ENCODE results near the gene DNAJA3.

Gene DNAJA3

DNA sequence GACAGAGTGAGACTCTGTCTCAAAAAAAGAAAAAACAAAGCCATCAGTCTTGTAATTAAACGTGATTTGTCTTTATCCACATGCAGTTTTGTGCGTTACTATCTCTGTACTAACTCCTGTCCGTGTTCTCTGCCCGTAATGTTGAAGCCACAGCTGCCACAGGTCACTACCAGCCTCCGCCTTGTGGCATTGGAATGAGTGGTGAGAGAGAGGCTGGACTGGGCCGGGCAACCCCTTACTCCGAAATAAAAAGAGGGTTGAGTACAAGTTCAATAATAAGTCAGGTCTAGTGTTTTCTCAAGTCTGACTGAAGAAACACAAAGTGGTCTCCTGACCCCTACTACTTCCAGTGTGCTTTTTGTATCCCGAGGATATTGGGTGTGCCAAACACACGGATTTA, 5.4 kb downstream of the DNAJA3 start:
- TF ChIP-seq EZH2phosphoT487 (conservative IDR thresholded peaks at IDR 0.05; ENCODE audit: low read length) (no peak), CTCF (IDR thresholded peaks at IDR 0.05; ENCODE audit: insufficient read depth, low read length, poor library complexity, severe bottlenecking) (no peak)
- H3K9me3 ChIP-seq (ENCODE audit: insufficient read depth, low read length), result no peaks in the 10 kb centered on the region
- H3K9ac ChIP-seq (ENCODE audit: low read length), result no peak overlapping the region
- H4K20me1 ChIP-seq (ENCODE audit: low read depth, low read length), result no peaks in the 10 kb centered on the region
- H3K79me2 ChIP-seq (ENCODE audit: insufficient read depth, low read length), result peaks cover 81% of the 10 kb centered on the region
- H3K27me3 ChIP-seq (ENCODE audit: low read length), result no peaks in the 10 kb centered on the region
- H3K9me2 ChIP-seq (replicated peaks; ENCODE audit: insufficient read depth, low read length), result no peaks in the 10 kb centered on the region
- no peak overlapping the region for H3K4me3 ChIP-seq (ENCODE audit: insufficient read depth, low read length, poor library complexity, severe bottlenecking)
- H3F3A ChIP-seq (ENCODE audit: insufficient read depth), result no peaks in the 10 kb centered on the region
- peaks cover 17% of the 10 kb centered on the region for H3K36me3 ChIP-seq (ENCODE audit: low read length)
- H2AFZ ChIP-seq (ENCODE audit: low read depth, low read length, severe bottlenecking), result no peak overlapping the region
- H3K27ac ChIP-seq (ENCODE audit: low read depth, low read length), result no peak overlapping the region
- no peak overlapping the region for H3K4me2 ChIP-seq (ENCODE audit: low read depth, low read length, poor library complexity, severe bottlenecking)

- no peaks in the 10 kb centered on the region for H4K20me1 ChIP-seq (ENCODE audit: low read depth, low read length)
- H3K27ac ChIP-seq (ENCODE audit: low read depth, low read length), result no peak overlapping the region
- H3K9me2 ChIP-seq (replicated peaks; ENCODE audit: insufficient read depth, low read length), result no peaks in the 10 kb centered on the region
- peaks cover 61% of the 10 kb centered on the region for H3K79me2 ChIP-seq (ENCODE audit: insufficient read depth, low read length)
- TF ChIP-seq EZH2phosphoT487 (conservative IDR thresholded peaks at IDR 0.05; ENCODE audit: low read length), result no peak
- H2AFZ ChIP-seq (ENCODE audit: low read depth, low read length, severe bottlenecking), result no peak overlapping the region
- no peaks in the 10 kb centered on the region for H3K27me3 ChIP-seq (ENCODE audit: low read length)
- H3K9me3 ChIP-seq (ENCODE audit: insufficient read depth, low read length), result no peaks in the 10 kb centered on the region
- H3K4me2 ChIP-seq (ENCODE audit: low read depth, low read length, poor library complexity, severe bottlenecking), result no peak overlapping the region
- no peaks in the 10 kb centered on the region for H3F3A ChIP-seq (ENCODE audit: insufficient read depth)
- no peak overlapping the region for H3K4me3 ChIP-seq (ENCODE audit: insufficient read depth, low read length, poor library complexity, severe bottlenecking)
- no peak overlapping the region for H3K9ac ChIP-seq (ENCODE audit: low read length)
- peaks cover 23% of the 10 kb centered on the region for H3K36me3 ChIP-seq (ENCODE audit: low read length)
Measured at GRCh38 chr16:4433228-4433627, 7.6 kb downstream of the DNAJA3 start.

- H3K9ac ChIP-seq (ENCODE audit: low read length), result no peak overlapping the region
- no peak overlapping the region for H3K4me3 ChIP-seq (ENCODE audit: insufficient read depth, low read length, poor library complexity, severe bottlenecking)
- H2AFZ ChIP-seq (ENCODE audit: low read depth, low read length, severe bottlenecking), result no peak overlapping the region
- no peaks in the 10 kb centered on the region for H3F3A ChIP-seq (ENCODE audit: insufficient read depth)
- H3K27me3 ChIP-seq (ENCODE audit: low read length), result no peaks in the 10 kb centered on the region
- no peaks in the 10 kb centered on the region for H3K9me3 ChIP-seq (ENCODE audit: insufficient read depth, low read length)
- no peak for TF ChIP-seq EZH2phosphoT487 (conservative IDR thresholded peaks at IDR 0.05; ENCODE audit: low read length)
- no peak for TF ChIP-seq CTCF (IDR thresholded peaks at IDR 0.05; ENCODE audit: insufficient read depth, low read length, poor library complexity, severe bottlenecking)
- peaks cover 24% of the 10 kb centered on the region for H3K36me3 ChIP-seq (ENCODE audit: low read length)
- H3K4me2 ChIP-seq (ENCODE audit: low read depth, low read length, poor library complexity, severe bottlenecking), result no peak overlapping the region
- H3K9me2 ChIP-seq (replicated peaks; ENCODE audit: insufficient read depth, low read length), result no peaks in the 10 kb centered on the region
- H4K20me1 ChIP-seq (ENCODE audit: low read depth, low read length), result no peaks in the 10 kb centered on the region
- no peak overlapping the region for H3K27ac ChIP-seq (ENCODE audit: low read depth, low read length)
- peaks cover 51% of the 10 kb centered on the region for H3K79me2 ChIP-seq (ENCODE audit: insufficient read depth, low read length)
Measured at GRCh38 chr16:4433914-4434787, 8.5 kb downstream of the DNAJA3 start.
